ENCODE data around the gene DPYSL5. TPM values are rescaled to one million over a fixed set of nuclear protein-coding genes. Genes with fewer than 3 reads are reported as not detected.

The DPYSL5 gene
- total and polyA plus RNA-seq, 12 donors = 0.01 to 0.12 TPM; not detected in 10

- Histone ChIP-seq H3K9me3 (no peaks in the 10 kb centered on the region), H3K4me1 (peaks cover 0 to 13% (median 11%) of the 10 kb centered on the region in 9 donors), H3K27me3 (peaks cover 0 to 72% (median 33%) of the 10 kb centered on the region in 7 donors), H3K27ac (no peak overlapping the region), H3K4me3 (no peak overlapping the region), H3K36me3 (no peaks in the 10 kb centered on the region)
- ATAC-seq (no peak), DNase-seq (no peak)
- WGBS, 2 donors = 82 to 87% methylated on average over 7 of the region's 7 CpGs
- intact Hi-C loops (cut with DNase I) = no loop called here
- TF ChIP-seq CTCF (IDR thresholded peaks at IDR 0.05) = no peak
These were observed 7.5 kb downstream of the DPYSL5 start for GRCh38 chr2:26855466-26855865.

- Histone ChIP-seq H3K4me1 (peaks cover 0 to 15% (median 0%) of the 10 kb centered on the region in 9 donors), H3K36me3 (no peaks in the 10 kb centered on the region), H3K9me3 (no peaks in the 10 kb centered on the region), H3K27ac (no peak overlapping the region), H3K4me3 (no peak overlapping the region), H3K27me3 (peaks cover 0 to 46% (median 10%) of the 10 kb centered on the region in 7 donors)
- TF ChIP-seq CTCF (IDR thresholded peaks at IDR 0.05) = no peak
- intact Hi-C loops (cut with DNase I) = loop anchor here in 1 of 10 donors (2.0 kb wide), 1 partner anchor 63 kb away; no protein-coding TSS in a partner anchor
- WGBS, 2 donors = 74 to 79% methylated on average over 4 of the region's 4 CpGs
- ATAC-seq (no peak), DNase-seq (no peak)
These were observed 11.7 kb downstream of the DPYSL5 start for GRCh38 chr2:26859622-26860021.

GRCh38 chr2:26860211-26860850 is 12.4 kb downstream of the DPYSL5 start:
- H3K27ac ChIP-seq = no peak overlapping the region
- H3K4me1 ChIP-seq = peaks cover 0 to 15% (median 0%) of the 10 kb centered on the region in 9 donors
- no peak for TF ChIP-seq CTCF (IDR thresholded peaks at IDR 0.05)
- H3K4me3 ChIP-seq = no peak overlapping the region
- no peak for ATAC-seq
- 61 to 69% methylated on average over 3 of the region's 3 CpGs for WGBS, 2 donors
- no peak for DNase-seq
- intact Hi-C loops (cut with DNase I) = no loop called here
- H3K27me3 ChIP-seq = peaks cover 0 to 42% (median 10%) of the 10 kb centered on the region in 7 donors
- H3K9me3 ChIP-seq = no peaks in the 10 kb centered on the region
- H3K36me3 ChIP-seq = no peaks in the 10 kb centered on the region

- peak; percentile 80 to 94 (median 86) for ATAC-seq
- H3K27ac ChIP-seq = peak overlapping the region in 3 of 10 donors; percentile 35 to 56 (median 37)
- DNase-seq = peak in 1 of 2 donors; percentile 43
- H3K27me3 ChIP-seq = peaks cover 0 to 34% (median 5%) of the 10 kb centered on the region in 7 donors
- peaks cover 0 to 15% (median 0%) of the 10 kb centered on the region in 9 donors for H3K4me1 ChIP-seq
- 8 to 37% methylated on average over 2 of the region's 2 CpGs for WGBS, 2 donors
- intact Hi-C loops (cut with DNase I) = no loop called here
- TF ChIP-seq CTCF (IDR thresholded peaks at IDR 0.05) = no peak
- no peaks in the 10 kb centered on the region for H3K36me3 ChIP-seq
- no peaks in the 10 kb centered on the region for H3K9me3 ChIP-seq
- H3K4me3 ChIP-seq = no peak overlapping the region
These were observed 13.8 kb downstream of the DPYSL5 start for GRCh38 chr2:26861610-26862224.
